SK-N-SH (cell line): Measurements from ENCODE around the gene UBR3. TPM values are rescaled to one million over a fixed set of nuclear protein-coding genes. Genes with fewer than 3 reads are reported as not detected.

Experiments
- CTCF ChIA-PET: fragments of 300-600, 350-600 bp; formaldehyde crosslinking; extraction: SDS; loops from one replicate; lab custom pipeline; 2021; lab: Yijun Ruan, JAX
- POLR2A ChIA-PET: fragments of 350-600 bp; sonication (Branson Sonifier 250); formaldehyde crosslinking; extraction: SDS; loops from one replicate; lab custom pipeline; 2020; ENCODE audit warnings: antibody characterized with exemption, inconsistent platforms; lab: Yijun Ruan, JAX
- DNase-seq: peaks from one replicate; pipeline ENCODE4 v3.0.0; 2012
- H2AFZ ChIP-seq: fragments of 200-600 bp; sonication (generic); 2 replicates; pipeline ENCODE4 v1.8.1; 2016; ENCODE audit warnings: antibody characterized with exemption, mild to moderate bottlenecking, low read depth
- H3F3A ChIP-seq: fragments of 200-600 bp; sonication (generic); replicated peaks from 2 replicates; pipeline ENCODE3; 2016; ENCODE audit warnings: antibody characterized with exemption, mild to moderate bottlenecking; ENCODE audit not compliant: insufficient read depth
- H3K27ac ChIP-seq, 2 experiments: fragments of 200-500 bp in 1 of 2; fragments of 200-600 bp in 1 of 2; sonication (Bioruptor generic) in 1 of 2; sonication (generic), shearing (Covaris generic) in 1 of 2; 2 replicates each; pipeline versions ENCODE4 v1.5.1 to v1.6.1; 2014 to 2016; ENCODE audit warnings: low read depth in 2 of 2, inconsistent platforms in 1 of 2, low read length in 1 of 2, mild to moderate bottlenecking in 1 of 2, mixed read lengths in 1 of 2
- H3K27me3 ChIP-seq: fragments of 200-600 bp; sonication (generic), shearing (Covaris generic); 2 replicates; pipeline ENCODE4 v1.6.1; 2016; ENCODE audit warnings: mixed run types; ENCODE audit not compliant: insufficient read depth
- H3K36me3 ChIP-seq, 2 experiments: fragments of 200-500 bp in 1 of 2; fragments of 200-600 bp in 1 of 2; sonication (Bioruptor generic) in 1 of 2; sonication (generic) in 1 of 2; replicated peaks in 1 of 2; 2 replicates each; pipeline versions ENCODE3 to v1.5.1; 2014 to 2016; ENCODE audit warnings: low read length in 1 of 2, mild to moderate bottlenecking in 1 of 2; ENCODE audit not compliant: insufficient read depth in 2 of 2, control insufficient read depth in 1 of 2
- H3K4me1 ChIP-seq, 2 experiments: fragments of 200-500 bp in 1 of 2; fragments of 200-600 bp in 1 of 2; sonication (Bioruptor generic) in 1 of 2; sonication (generic), shearing (Covaris generic) in 1 of 2; 2 replicates each; pipeline versions ENCODE4 v1.5.1 to v1.6.1; 2014 to 2016; ENCODE audit warnings: low read depth in 1 of 2, low read length in 1 of 2, mixed run types in 1 of 2; ENCODE audit not compliant: insufficient read depth in 2 of 2, control insufficient read depth in 1 of 2
- H3K4me2 ChIP-seq: fragments of 200-600 bp; sonication (generic), shearing (Covaris generic); 2 replicates; pipeline ENCODE4 v1.6.1; 2017; ENCODE audit warnings: mixed run types
- H3K4me3 ChIP-seq, 2 experiments: fragments of 200-500 bp in 1 of 2; fragments of 200-600 bp in 1 of 2; sonication (Bioruptor generic) in 1 of 2; sonication (generic), shearing (Covaris generic) in 1 of 2; 2 replicates each; pipeline versions ENCODE4 v1.5.1 to v1.8.1; 2014 to 2016; ENCODE audit warnings: low read depth in 2 of 2, inconsistent platforms in 1 of 2, low read length in 1 of 2, mild to moderate bottlenecking in 1 of 2, mixed read lengths in 1 of 2, moderate library complexity in 1 of 2
- H3K79me2 ChIP-seq: fragments of 200-600 bp; sonication (generic); 2 replicates; pipeline ENCODE4 v1.8.1; 2017; ENCODE audit warnings: mild to moderate bottlenecking; ENCODE audit not compliant: insufficient read depth
- H3K9ac ChIP-seq: fragments of 200-600 bp; sonication (generic); 2 replicates; pipeline ENCODE4 v1.6.1; 2017; ENCODE audit warnings: mixed run types
- H3K9me2 ChIP-seq: fragments of 200-600 bp; sonication (generic); 2 replicates; pipeline ENCODE4 v1.6.1; 2017; ENCODE audit warnings: mixed run types
- H3K9me3 ChIP-seq: fragments of 200-600 bp; sonication (generic); 2 replicates; pipeline ENCODE4 v1.6.1; 2017; ENCODE audit warnings: mixed run types, mild to moderate bottlenecking, moderate library complexity
- H4K20me1 ChIP-seq: fragments of 200-600 bp; sonication (generic); 2 replicates; pipeline ENCODE4 v1.6.1; 2017; ENCODE audit warnings: mild to moderate bottlenecking, mixed run types; ENCODE audit not compliant: insufficient read depth
- CTCF ChIP-seq: fragments of 200-600 bp; sonication (generic); IDR thresholded peaks from 2 replicates; pipeline ENCODE4 v1.6.1; 2017; ENCODE audit warnings: antibody characterized with exemption, mild to moderate bottlenecking, moderate library complexity
- EP300 ChIP-seq, 2 experiments: IDR thresholded peaks; 2 replicates each; pipeline versions ENCODE4 v1.4.0 to v1.6.1; 2012; ENCODE audit warnings: borderline replicate concordance in 1 of 2, low read depth in 1 of 2, low read length in 1 of 2
- FOXJ3 ChIP-seq: sonication (generic); formaldehyde crosslinking; IDR thresholded peaks from 2 replicates; pipeline ENCODE4 v1.5.1; 2020; ENCODE audit warnings: mild to moderate bottlenecking, missing genetic modification reagents
- JUND ChIP-seq: IDR thresholded peaks from 2 replicates; pipeline ENCODE4 v1.4.0; 2012
- MXI1 ChIP-seq: IDR thresholded peaks from 2 replicates; pipeline ENCODE4 v1.6.1; 2012; ENCODE audit warnings: mild to moderate bottlenecking, low read depth, low read length, improper control_type of control experiment
- PBX3 ChIP-seq: IDR thresholded peaks from 2 replicates; pipeline ENCODE4; 2012
- RFX5 ChIP-seq: IDR thresholded peaks from 2 replicates; pipeline ENCODE4 v1.6.1; 2012; ENCODE audit warnings: mild to moderate bottlenecking, improper control_type of control experiment, low read length
- SIN3A ChIP-seq: IDR thresholded peaks from 2 replicates; pipeline ENCODE4 v1.6.1; 2012; ENCODE audit warnings: low read depth, mild to moderate bottlenecking, low read length, moderate library complexity, borderline replicate concordance
- TCF12 ChIP-seq: IDR thresholded peaks from 2 replicates; pipeline ENCODE4 v1.4.0; 2012
- WGBS: methylation state at CpG from one replicate; pipeline ENCODE4 v1.1.6; 2017; ENCODE audit warnings: low lambda C conversion rate; 5-methylcytosine and 5-hydroxymethylcytosine counted together
- polyA plus RNA-seq, 3 experiments: library from polyadenylated mRNA; depleted of rRNA; stranded (reverse); fragments of >200 nt; gene quantifications; 2 replicates each; pipeline ENCODE4 v1.2.3, GENCODE V29; 2012

Gene UBR3
- polyA plus RNA-seq, 1 of the 3 experiments (the other 2 are of a cell fraction), result 5.2 TPM

GRCh38 chr2:170017860-170018532, 190.7 kb downstream of the UBR3 start:
- DNase-seq, result no peak
- H3K9ac ChIP-seq, result no peak overlapping the region
- no peaks in the 10 kb centered on the region for H4K20me1 ChIP-seq
- WGBS, result 59% methylated on average over 4 of the region's 4 CpGs
- peak overlapping the region; percentile 47 to 81; a peak in 3 of 4 replicates for H3K27ac ChIP-seq
- H3K79me2 ChIP-seq, result no peaks in the 10 kb centered on the region
- no peak overlapping the region for H2AFZ ChIP-seq
- no peaks in the 10 kb centered on the region for H3K9me2 ChIP-seq
- peaks cover 0 to 24% of the 10 kb centered on the region in 2 experiments for H3K36me3 ChIP-seq
- H3K4me3 ChIP-seq, result no peak overlapping the region
- ChIA-PET CTCF (interaction anchor here (0.9 kb wide), 1 partner anchor 12 kb away, joined by 4 read pairs; no protein-coding TSS in a partner anchor), POLR2A (no interaction called here)
- TF ChIP-seq TCF12, result peak; percentile 59; the same call in 1 of the 2 replicates
- no peak for TF ChIP-seq RFX5
- TF ChIP-seq FOXJ3 (CRISPR knock-in tag), result no peak
- TF ChIP-seq EP300 (IDR thresholded peaks at IDR 0.05; ENCODE audit: borderline replicate concordance in 1 of 2, low read depth in 1 of 2, low read length in 1 of 2), result peak in 1 of 2 experiments; percentile 53; a peak in 2 of 4 replicates
- H3K4me1 ChIP-seq, result peaks cover 9 to 10% of the 10 kb centered on the region in 2 experiments; a peak in 2 of 4 replicates
- H3K9me3 ChIP-seq, result no peaks in the 10 kb centered on the region; the same call in 1 of the 2 replicates
- H3K27me3 ChIP-seq, result no peaks in the 10 kb centered on the region
- H3F3A ChIP-seq, result no peaks in the 10 kb centered on the region
- H3K4me2 ChIP-seq, result no peak overlapping the region

GRCh38 chr2:170019060-170019805, 192.0 kb downstream of the UBR3 start:
- CTCF ChIA-PET, result interaction anchor here (0.9 kb wide), 1 partner anchor 14 kb away, joined by 4 read pairs; no protein-coding TSS in a partner anchor
- no peaks in the 10 kb centered on the region for H3K9me2 ChIP-seq
- H3K27me3 ChIP-seq, result no peaks in the 10 kb centered on the region
- no peaks in the 10 kb centered on the region for H3F3A ChIP-seq
- H2AFZ ChIP-seq, result no peak overlapping the region
- no peaks in the 10 kb centered on the region for H4K20me1 ChIP-seq
- no peak overlapping the region for H3K4me3 ChIP-seq
- WGBS, result 96% methylated on average over 5 of the region's 5 CpGs
- H3K9me3 ChIP-seq, result no peaks in the 10 kb centered on the region; the same call in 1 of the 2 replicates
- no peak for DNase-seq
- H3K27ac ChIP-seq, result peak overlapping the region in 1 of 2 experiments; percentile 47; a peak in 2 of 4 replicates
- peaks cover 9 to 10% of the 10 kb centered on the region in 2 experiments; a peak in 2 of 4 replicates for H3K4me1 ChIP-seq
- H3K36me3 ChIP-seq, result peaks cover 0 to 16% of the 10 kb centered on the region in 2 experiments
- no peaks in the 10 kb centered on the region for H3K79me2 ChIP-seq
- TF ChIP-seq EP300 (IDR thresholded peaks at IDR 0.05; ENCODE audit: borderline replicate concordance in 1 of 2, low read depth in 1 of 2, low read length in 1 of 2), result 0 out of 4 replicates have a peak, but pooled peaks of 1 of the 2 experiments have one; percentile 16
- TF ChIP-seq MXI1, result no peak
- peak; percentile 40; the same call in 1 of the 2 replicates for TF ChIP-seq TCF12
- peak; percentile 31; the same call in 1 of the 2 replicates for TF ChIP-seq JUND
- peak; percentile 39; the same call in 1 of the 2 replicates for TF ChIP-seq PBX3
- TF ChIP-seq CTCF, result no peak
- TF ChIP-seq SIN3A, result no peak
- H3K9ac ChIP-seq, result no peak overlapping the region
- H3K4me2 ChIP-seq, result no peak overlapping the region
- POLR2A ChIA-PET, result no interaction called here
